Ishikawa (cell line): ENCODE measurements around the gene NR3C2.

Experiments
- CEBPB ChIP-seq: IDR thresholded peaks from 2 replicates; pipeline ENCODE4 v1.6.1; 2012
- CREB1 ChIP-seq: IDR thresholded peaks from 2 replicates; pipeline ENCODE4 v1.6.1; 2012; ENCODE audit warnings: low read depth
- EGR1 ChIP-seq: IDR thresholded peaks from 2 replicates; pipeline ENCODE4 v1.6.1; 2012
- EP300 ChIP-seq: IDR thresholded peaks from 2 replicates; pipeline ENCODE4 v1.6.1; 2012; ENCODE audit warnings: borderline replicate concordance
- FOXM1 ChIP-seq: IDR thresholded peaks from 2 replicates; pipeline ENCODE4 v1.6.1; 2012; ENCODE audit warnings: low read depth, borderline replicate concordance
- MAX ChIP-seq: IDR thresholded peaks from 2 replicates; pipeline ENCODE4 v1.6.1; 2012
- NFIC ChIP-seq: IDR thresholded peaks from 2 replicates; pipeline ENCODE4 v1.6.1; 2012
- RAD21 ChIP-seq: IDR thresholded peaks from 2 replicates; pipeline ENCODE4 v1.6.1; 2012; ENCODE audit warnings: low read depth
- REST ChIP-seq: IDR thresholded peaks from 2 replicates; pipeline ENCODE4 v1.6.1; 2012; ENCODE audit warnings: low read depth, mild to moderate bottlenecking
- TAF1 ChIP-seq: IDR thresholded peaks from 2 replicates; pipeline ENCODE4 v1.6.1; 2012; ENCODE audit warnings: low read depth, mild to moderate bottlenecking
- TCF12 ChIP-seq: IDR thresholded peaks from 2 replicates; pipeline ENCODE4 v1.6.1; 2012; ENCODE audit warnings: low read depth
- TEAD4 ChIP-seq: IDR thresholded peaks from 2 replicates; pipeline ENCODE4 v1.6.1; 2012
- USF1 ChIP-seq: IDR thresholded peaks from 2 replicates; pipeline ENCODE4 v1.6.1; 2012
- YY1 ChIP-seq: IDR thresholded peaks from 2 replicates; pipeline ENCODE4 v1.6.1; 2012; ENCODE audit warnings: low read depth
- ZBTB7A ChIP-seq: IDR thresholded peaks from 2 replicates; pipeline ENCODE4 v1.6.1; 2012; ENCODE audit warnings: low read depth

Gene NR3C2

GRCh38 chr4:148441986-148442831, at the start of gene NR3C2:
Gene NR3C2, minus strand, starts transcription at chr4:148442414.
- TF ChIP-seq USF1 (peak; percentile 91), CREB1 (peak; percentile 56), FOXM1 (no peak), CEBPB (no peak), TCF12 (no peak), RAD21 (no peak; the same call in 1 of the 2 replicates), EP300 (no peak), YY1 (peak; percentile 58; the same call in 1 of the 2 replicates), MAX (peak; percentile 39; the same call in 1 of the 2 replicates), TAF1 (peak; percentile 92)

GRCh38 chr4:148487181-148487580, 45.0 kb upstream of the NR3C2 start:
- TF ChIP-seq TEAD4 (no peak), EGR1 (no peak), CREB1 (no peak), YY1 (no peak), USF1 (no peak), REST (no peak), ZBTB7A (no peak)

- no peak for TF ChIP-seq CREB1
- TF ChIP-seq FOXM1: no peak
- TF ChIP-seq EP300: no peak
- no peak for TF ChIP-seq TEAD4
- no peak for TF ChIP-seq TAF1
- TF ChIP-seq USF1: no peak
- TF ChIP-seq YY1: no peak
- TF ChIP-seq ZBTB7A: no peak
- TF ChIP-seq NFIC: no peak
- no peak for TF ChIP-seq CEBPB
- no peak for TF ChIP-seq TCF12
- TF ChIP-seq RAD21: no peak
- TF ChIP-seq EGR1: no peak
Observed at GRCh38 chr4:148481636-148482035, 39.4 kb upstream of the NR3C2 start.

GRCh38 chr4:148477276-148477675, 35.1 kb upstream of the NR3C2 start:
- TF ChIP-seq TEAD4 (no peak), CREB1 (no peak), CEBPB (no peak), RAD21 (no peak), EGR1 (no peak), REST (no peak)

GRCh38 chr4:148469938-148470337, 27.7 kb upstream of the NR3C2 start:
- TF ChIP-seq CREB1 (no peak), MAX (no peak), TCF12 (no peak), ZBTB7A (no peak), RAD21 (no peak), REST (no peak), EP300 (no peak), TEAD4 (no peak), USF1 (no peak), YY1 (no peak), TAF1 (no peak)
